Breast epithelium (tissue), 4 donors: ENCODE data around the gene SLC25A44. TPM values are rescaled to one million over a fixed set of nuclear protein-coding genes. Genes with fewer than 3 reads are reported as not detected.

Experiments used
- DNase-seq, 2 donors: peaks; one replicate each; pipeline ENCODE4 v3.0.0-alpha.2; 2019; ENCODE audit warnings: low spot score in 2 of 2
- H3K27ac ChIP-seq, 2 donors: fragments of 200-600 bp; sonication (generic) in 1 of 2; one replicate each; pipeline ENCODE4 v1.5.1; 2016 to 2019; ENCODE audit warnings: mild to moderate bottlenecking in 1 of 2
- H3K27me3 ChIP-seq, 2 donors: fragments of 200-600 bp; sonication (generic) in 1 of 2; one replicate each; pipeline versions ENCODE4 v1.5.1 to v1.6.0; 2017 to 2019; ENCODE audit warnings: control low read depth in 1 of 2, mild to moderate bottlenecking in 1 of 2
- H3K36me3 ChIP-seq: fragments of 200-600 bp; one replicate; pipeline ENCODE4 v1.5.1; 2019
- H3K4me1 ChIP-seq, 2 donors: fragments of 200-600 bp; sonication (generic); one replicate each; pipeline ENCODE4 v1.5.1; 2016 to 2019; ENCODE audit warnings: control low read depth in 1 of 2
- H3K4me3 ChIP-seq, 3 donors: fragments of 200-600 bp; sonication (generic); 1 replicate in 2 of 3; 2 replicates in 1 of 3; pipeline ENCODE4 v1.5.1; 2016 to 2019; ENCODE audit warnings: mild to moderate bottlenecking in 3 of 3, moderate library complexity in 2 of 3
- H3K9me3 ChIP-seq, 2 donors: fragments of 200-600 bp; sonication (generic) in 1 of 2; one replicate each; pipeline ENCODE4 v1.5.1; 2016 to 2019; ENCODE audit warnings: control low read depth in 1 of 2
- CTCF ChIP-seq, 3 donors: fragments of 450-650 bp; IDR thresholded peaks; one replicate each; pipeline ENCODE4 v1.5.1; 2016 to 2017; ENCODE audit warnings: antibody characterized with exemption in 3 of 3, mild to moderate bottlenecking in 3 of 3, moderate library complexity in 3 of 3
- POLR2A ChIP-seq: fragments of 450-650 bp; IDR thresholded peaks from one replicate; pipeline ENCODE4 v1.6.1; 2016; ENCODE audit warnings: antibody characterized with exemption, mild to moderate bottlenecking, moderate library complexity
- POLR2AphosphoS5 ChIP-seq, 3 donors: sonication (generic); formaldehyde crosslinking; IDR thresholded peaks; one replicate each; pipeline ENCODE4 v1.6.1; 2017; ENCODE audit warnings: antibody characterized with exemption in 3 of 3
- intact Hi-C: fragments of 100-400 bp; cut with DNase I; formaldehyde crosslinking; loops from one replicate; pipeline ENCODE4 v1.15.1; 2023; ENCODE audit warnings: low total_unique reads
- total RNA-seq, 3 donors: library from RNA; depleted of rRNA; stranded (reverse); fragments of >200 nt; gene quantifications; one replicate each; pipeline ENCODE4 v1.1.0, GENCODE V29; 2016

Gene SLC25A44
- total RNA-seq, 3 donors from 2014 or later = 10.7 to 23.7 (median 13.8) TPM

GRCh38 chr1:156191292-156191964 is 2.5 kb upstream of the SLC25A44 start:
- DNase-seq = no peak
- H3K4me1 ChIP-seq = no peaks in the 10 kb centered on the region
- H3K27ac ChIP-seq = no peak overlapping the region
- no peaks in the 10 kb centered on the region for H3K36me3 ChIP-seq
- TF ChIP-seq POLR2A (no peak), POLR2AphosphoS5 (IDR thresholded peaks at IDR 0.05) (no peak), CTCF (IDR thresholded peaks at IDR 0.05) (no peak)
- H3K27me3 ChIP-seq = no peaks in the 10 kb centered on the region
- H3K4me3 ChIP-seq = no peak overlapping the region
- intact Hi-C loops = no loop called here
- peaks cover 0 to 8% of the 10 kb centered on the region in 2 donors for H3K9me3 ChIP-seq

GRCh38 chr1:156193208-156193487 is 756 bp upstream of the SLC25A44 start:
- DNase-seq = no peak
- H3K4me3 ChIP-seq = peak overlapping the region; percentile 74 to 93 (median 82)
- H3K9me3 ChIP-seq = no peaks in the 10 kb centered on the region
- H3K27ac ChIP-seq = peak overlapping the region; percentile 78 to 85
- no peak for TF ChIP-seq POLR2A
- no peak for TF ChIP-seq POLR2AphosphoS5 (IDR thresholded peaks at IDR 0.05)
- no peak for TF ChIP-seq CTCF (IDR thresholded peaks at IDR 0.05)
- no peaks in the 10 kb centered on the region for H3K27me3 ChIP-seq
- no peaks in the 10 kb centered on the region for H3K36me3 ChIP-seq
- intact Hi-C loops = no loop called here
- H3K4me1 ChIP-seq = no peaks in the 10 kb centered on the region

GRCh38 chr1:156194300-156194652 is 372 bp downstream of the SLC25A44 start:
- H3K36me3 ChIP-seq = no peaks in the 10 kb centered on the region
- no peak for DNase-seq
- no peaks in the 10 kb centered on the region for H3K9me3 ChIP-seq
- intact Hi-C loops = no loop called here
- H3K4me1 ChIP-seq = no peaks in the 10 kb centered on the region
- H3K4me3 ChIP-seq = peak overlapping the region; percentile 74 to 93 (median 82)
- peak overlapping the region; percentile 78 to 85 for H3K27ac ChIP-seq
- TF ChIP-seq POLR2AphosphoS5 (IDR thresholded peaks at IDR 0.05) = no peak
- TF ChIP-seq CTCF (IDR thresholded peaks at IDR 0.05) = no peak
- no peak for TF ChIP-seq POLR2A
- H3K27me3 ChIP-seq = no peaks in the 10 kb centered on the region

- no peaks in the 10 kb centered on the region for H3K9me3 ChIP-seq
- intact Hi-C loops = no loop called here
- H3K27ac ChIP-seq = no peak overlapping the region
- no peak overlapping the region for H3K4me3 ChIP-seq
- TF ChIP-seq POLR2AphosphoS5 (IDR thresholded peaks at IDR 0.05) (no peak), POLR2A (no peak), CTCF (IDR thresholded peaks at IDR 0.05) (no peak)
- DNase-seq = no peak
- no peaks in the 10 kb centered on the region for H3K4me1 ChIP-seq
- H3K36me3 ChIP-seq = no peaks in the 10 kb centered on the region
- no peaks in the 10 kb centered on the region for H3K27me3 ChIP-seq
Observed at GRCh38 chr1:156195853-156196252, 1.9 kb downstream of the SLC25A44 start.

GRCh38 chr1:156196445-156196844 is 2.5 kb downstream of the SLC25A44 start:
- intact Hi-C loops = no loop called here
- Histone ChIP-seq H3K27me3 (no peaks in the 10 kb centered on the region), H3K27ac (no peak overlapping the region), H3K9me3 (no peaks in the 10 kb centered on the region), H3K36me3 (no peaks in the 10 kb centered on the region), H3K4me1 (no peaks in the 10 kb centered on the region), H3K4me3 (no peak overlapping the region)
- TF ChIP-seq CTCF (IDR thresholded peaks at IDR 0.05) (no peak), POLR2AphosphoS5 (IDR thresholded peaks at IDR 0.05) (no peak)
- no peak for DNase-seq
